ENCODE results near the gene DIS3L.

DIS3L gene

GRCh38 chr15:66264859-66265513 is 28.4 kb upstream of the DIS3L start:
- no peak overlapping the region for H3K4me3 ChIP-seq (ENCODE audit: low read depth, low read length)
- no peak for TF ChIP-seq CTCF (IDR thresholded peaks at IDR 0.05; ENCODE audit: borderline replicate concordance, insufficient read depth, low read depth, low read length)

DNA sequence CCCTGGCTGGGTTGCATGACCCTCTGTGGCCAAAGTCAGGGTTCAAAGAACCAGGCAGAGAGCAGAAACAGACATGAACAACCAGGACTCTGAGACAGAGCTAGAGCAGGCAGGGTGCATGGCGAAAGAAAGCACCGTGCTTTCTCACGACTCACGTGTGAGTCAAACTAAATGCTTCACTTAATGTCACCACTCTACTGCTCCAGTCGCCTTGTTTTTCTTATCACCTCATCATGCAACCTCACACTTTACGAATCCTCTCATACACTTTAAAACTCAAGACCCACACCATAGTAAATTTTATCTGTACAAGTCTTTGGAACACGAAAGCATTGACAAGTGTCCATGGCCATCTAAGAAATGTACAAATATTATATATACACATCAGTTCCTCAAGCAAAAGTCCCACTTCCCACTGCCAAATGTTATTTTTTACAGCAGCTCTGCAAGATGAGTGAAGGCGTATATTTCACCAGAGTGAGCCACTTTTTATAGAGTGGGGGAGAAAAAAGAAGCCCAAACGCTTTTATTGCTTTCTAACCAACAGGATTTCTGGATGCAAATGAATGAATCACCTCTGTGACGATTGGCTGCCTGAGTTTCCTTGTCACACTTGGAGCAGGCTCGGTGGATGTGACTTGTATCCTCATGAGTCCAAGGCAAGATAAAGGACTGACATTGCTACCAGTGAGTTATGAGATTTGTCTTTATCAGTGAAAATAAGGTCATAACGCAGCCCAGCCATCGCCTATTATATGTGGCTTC is 23.9 kb upstream of the DIS3L start:
- no peak overlapping the region for H3K4me3 ChIP-seq (ENCODE audit: low read depth, low read length)

DNA sequence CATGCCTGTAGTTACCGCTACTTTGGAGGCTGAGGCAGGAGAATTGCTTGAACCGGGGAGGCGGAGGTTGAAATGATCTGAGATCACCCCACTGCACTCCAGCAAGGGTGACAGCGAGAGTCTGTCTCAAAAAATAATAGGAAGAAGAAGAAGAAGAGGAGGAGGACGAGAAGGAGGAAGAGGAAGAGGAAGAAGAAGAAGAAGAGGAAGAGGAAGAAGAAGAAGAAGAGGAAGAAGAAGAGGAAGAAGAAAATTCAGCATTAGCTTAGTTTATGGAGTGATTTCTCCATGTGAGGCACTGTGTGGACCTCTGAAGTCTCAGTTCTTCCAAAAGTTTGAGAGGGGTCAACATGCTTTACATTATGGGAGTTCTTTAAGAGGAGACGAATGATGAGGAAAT is 22.4 kb upstream of the DIS3L start:
- no peak for TF ChIP-seq CTCF (IDR thresholded peaks at IDR 0.05; ENCODE audit: borderline replicate concordance, insufficient read depth, low read depth, low read length)
- H3K4me3 ChIP-seq (ENCODE audit: low read depth, low read length): no peak overlapping the region

More for the DNA sequence above, 23.9 kb upstream of the DIS3L start:
- no peak for TF ChIP-seq CTCF (IDR thresholded peaks at IDR 0.05; ENCODE audit: borderline replicate concordance, insufficient read depth, low read depth, low read length)

- no peak for TF ChIP-seq CTCF (IDR thresholded peaks at IDR 0.05; ENCODE audit: borderline replicate concordance, insufficient read depth, low read depth, low read length)
- H3K4me3 ChIP-seq (ENCODE audit: low read depth, low read length): no peak overlapping the region
Measured at GRCh38 chr15:66275352-66275751, 18.0 kb upstream of the DIS3L start.

DNA sequence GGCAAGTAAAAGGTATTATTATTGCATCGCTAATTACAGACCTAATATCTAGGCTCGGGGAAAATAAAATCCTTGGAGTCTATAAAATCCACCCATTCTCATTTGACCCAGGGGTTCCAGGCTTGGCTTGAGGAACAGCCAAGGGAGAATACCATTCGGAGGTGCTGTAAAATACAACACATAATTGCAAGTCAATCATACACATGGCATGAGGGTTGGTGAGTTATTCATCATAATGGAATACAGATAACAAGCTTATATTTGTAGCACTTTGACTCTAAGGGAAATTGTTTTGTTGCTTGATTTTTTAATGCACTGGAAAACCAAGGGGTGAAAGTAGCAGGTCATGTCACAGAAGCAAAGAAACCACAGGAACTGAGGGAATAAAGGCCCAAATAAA is 16.8 kb upstream of the DIS3L start:
- TF ChIP-seq CTCF (IDR thresholded peaks at IDR 0.05; ENCODE audit: borderline replicate concordance, insufficient read depth, low read depth, low read length): no peak
- H3K4me3 ChIP-seq (ENCODE audit: low read depth, low read length): no peak overlapping the region

DNA sequence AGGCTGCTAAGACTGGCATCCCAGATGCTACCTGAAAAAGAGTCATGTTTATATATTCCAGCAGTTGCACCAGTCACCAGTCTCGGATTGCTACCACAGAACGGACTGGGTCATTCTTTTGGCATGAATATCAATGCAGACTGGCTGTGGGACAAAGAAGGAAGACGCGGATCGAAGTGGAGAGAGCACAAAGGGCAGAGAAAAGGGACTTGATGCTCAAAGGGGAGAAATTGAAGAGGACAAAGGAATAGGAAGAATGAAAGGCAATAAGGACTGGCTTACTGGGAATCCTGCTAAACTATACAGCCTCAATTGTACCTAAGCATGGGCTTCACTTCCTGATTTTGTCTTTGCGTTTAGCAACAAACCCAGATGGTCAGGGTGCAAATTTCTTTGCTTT is 15.3 kb upstream of the DIS3L start:
- H3K4me3 ChIP-seq (ENCODE audit: low read depth, low read length): no peak overlapping the region
- no peak for TF ChIP-seq CTCF (IDR thresholded peaks at IDR 0.05; ENCODE audit: borderline replicate concordance, insufficient read depth, low read depth, low read length)

- TF ChIP-seq CTCF (IDR thresholded peaks at IDR 0.05; ENCODE audit: borderline replicate concordance, insufficient read depth, low read depth, low read length): no peak
- no peak overlapping the region for H3K4me3 ChIP-seq (ENCODE audit: low read depth, low read length)
Measured at GRCh38 chr15:66278671-66279070, 14.7 kb upstream of the DIS3L start.
